Activated T-helper 1 cell treated with anti-CD3 and anti-CD28 coated beads, Interleukin-12 subunit alpha, Interleukin-12 subunit beta, Interleukin-2, Interleukin-4 antibody, amounts not matched to agents 30 ng/mL and 10 ng/mL and 1 ng/mL, durations not matched to agents 14 hours and 24 hours and 36 hours (primary cell): ENCODE data around the gene FBL. TPM values are rescaled to one million over a fixed set of nuclear protein-coding genes. Genes with fewer than 3 reads are reported as not detected.
A peak's percentile ranks its signal among the peaks of the same experiment; 100 is the strongest.
"Not testable (repeated sequence)": the region's sequence is repeated elsewhere in the genome, so short reads cannot be mapped to it uniquely, and the experiment has no call there.

Experiments
- DNase-seq: peaks from one replicate; pipeline ENCODE4 v3.0.0; 2021; ENCODE audit warnings: low spot score
- H3K27ac Mint-ChIP-seq: one replicate; pipeline ENCODE4 v1.8.0; 2021; ENCODE audit warnings: mild to moderate bottlenecking, mixed read lengths
- H3K27me3 Mint-ChIP-seq: one replicate; pipeline ENCODE4 v1.8.0; 2022; ENCODE audit warnings: mild to moderate bottlenecking, moderate library complexity, mixed read lengths; ENCODE audit not compliant: insufficient read depth
- H3K36me3 Mint-ChIP-seq: one replicate; pipeline ENCODE4 v1.8.0; 2021; ENCODE audit warnings: low read depth, mixed read lengths
- H3K4me1 Mint-ChIP-seq: one replicate; pipeline ENCODE4 v1.8.0; 2021; ENCODE audit warnings: low read depth, mixed read lengths
- H3K4me3 Mint-ChIP-seq: one replicate; pipeline ENCODE4 v1.8.0; 2021; ENCODE audit warnings: mild to moderate bottlenecking, moderate library complexity, mixed read lengths
- H3K9me3 Mint-ChIP-seq: one replicate; pipeline ENCODE4 v1.8.0; 2021; ENCODE audit warnings: mixed read lengths
- intact Hi-C: fragments of 100-400 bp; cut with micrococcal nuclease; formaldehyde crosslinking; loops from one replicate; pipeline ENCODE4 v1.15.1; 2024
- total RNA-seq: library from RNA; stranded (reverse); gene quantifications from 2 replicates; pipeline ENCODE4 v1.2.3, GENCODE V29; 2022

The FBL gene
- total RNA-seq, 1 donor from 2014 or later: 526 TPM

DNA sequence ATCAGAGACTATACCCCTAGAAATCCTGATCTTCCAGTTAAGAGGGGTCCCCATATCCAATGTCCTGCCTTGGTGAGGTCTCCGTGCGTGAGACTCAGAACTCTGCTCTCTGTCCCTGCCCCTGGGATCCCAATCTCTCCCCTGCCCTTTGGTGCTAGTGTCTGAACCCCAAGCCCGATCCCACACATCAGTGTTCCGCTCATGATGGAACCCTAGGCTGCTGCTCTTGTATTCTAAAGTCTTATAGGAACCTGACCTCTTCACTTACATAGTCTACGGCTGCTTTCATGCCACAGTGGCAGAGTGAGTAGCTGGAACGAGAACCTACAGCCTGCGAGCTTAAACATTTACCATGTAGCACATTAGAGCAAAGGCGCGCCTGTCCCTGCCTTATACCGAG, 36.5 kb upstream of the FBL start:
- H3K9me3 Mint-ChIP-seq, DNase-seq, H3K4me1 Mint-ChIP-seq, intact Hi-C loops, H3K27ac Mint-ChIP-seq, H3K27me3 Mint-ChIP-seq, H3K4me3 Mint-ChIP-seq, H3K36me3 Mint-ChIP-seq: not testable (repeated sequence)

DNA sequence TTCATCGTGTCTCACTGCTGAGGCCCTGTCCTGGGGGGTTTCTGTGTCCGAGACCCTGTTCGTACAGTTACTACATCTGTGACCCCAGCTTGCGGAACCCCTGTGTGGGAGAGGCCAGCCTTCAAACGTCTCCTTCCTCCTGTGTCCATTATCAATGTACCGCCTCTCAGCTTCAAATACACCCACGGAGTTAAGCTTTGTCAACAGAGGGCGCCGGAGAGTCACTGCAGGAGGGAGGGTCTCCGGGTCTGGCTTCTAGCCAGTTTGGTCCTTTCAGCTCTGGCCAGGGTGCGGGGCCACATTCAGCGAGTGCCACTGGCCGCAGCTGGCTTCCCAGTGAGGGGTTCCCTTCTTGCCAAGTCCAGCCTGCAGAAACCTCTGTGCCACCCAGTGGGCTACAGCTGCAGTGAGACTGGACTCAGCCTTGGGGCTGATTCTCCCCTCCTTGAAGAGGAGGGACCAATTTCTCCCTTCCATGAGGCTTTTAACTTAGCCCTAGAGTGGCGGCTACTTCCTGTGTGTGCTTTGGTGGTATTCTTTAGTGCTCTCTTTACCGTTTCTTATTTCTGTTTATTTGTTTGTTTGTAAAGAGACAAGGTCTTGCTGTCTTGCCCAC, 35.4 kb upstream of the FBL start:
- H3K27ac Mint-ChIP-seq, H3K4me3 Mint-ChIP-seq, H3K36me3 Mint-ChIP-seq, intact Hi-C loops, H3K4me1 Mint-ChIP-seq, H3K9me3 Mint-ChIP-seq, H3K27me3 Mint-ChIP-seq: not testable (repeated sequence)
- peak; percentile 22 for DNase-seq

DNA sequence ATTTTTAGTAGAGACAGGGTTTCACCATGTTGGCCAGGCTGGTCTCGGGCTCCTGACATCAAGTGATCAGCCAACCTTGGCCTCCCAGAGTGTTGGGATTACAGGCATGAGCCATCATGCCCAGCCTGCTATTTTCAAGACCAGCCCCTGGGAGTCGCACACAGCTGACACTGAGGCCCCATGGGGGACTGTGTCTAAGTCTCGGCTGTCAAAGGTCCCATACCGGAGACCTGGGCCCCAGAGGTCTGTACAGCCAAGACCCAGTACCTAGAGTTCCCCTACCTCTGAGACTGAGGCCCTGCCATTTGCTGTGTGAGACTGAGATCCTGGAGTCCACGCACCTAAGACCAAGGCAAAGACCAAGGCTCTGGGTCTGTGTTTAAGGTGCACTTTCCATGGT, 34.1 kb upstream of the FBL start:
- intact Hi-C loops, H3K4me3 Mint-ChIP-seq, H3K27me3 Mint-ChIP-seq: not testable (repeated sequence)

DNA sequence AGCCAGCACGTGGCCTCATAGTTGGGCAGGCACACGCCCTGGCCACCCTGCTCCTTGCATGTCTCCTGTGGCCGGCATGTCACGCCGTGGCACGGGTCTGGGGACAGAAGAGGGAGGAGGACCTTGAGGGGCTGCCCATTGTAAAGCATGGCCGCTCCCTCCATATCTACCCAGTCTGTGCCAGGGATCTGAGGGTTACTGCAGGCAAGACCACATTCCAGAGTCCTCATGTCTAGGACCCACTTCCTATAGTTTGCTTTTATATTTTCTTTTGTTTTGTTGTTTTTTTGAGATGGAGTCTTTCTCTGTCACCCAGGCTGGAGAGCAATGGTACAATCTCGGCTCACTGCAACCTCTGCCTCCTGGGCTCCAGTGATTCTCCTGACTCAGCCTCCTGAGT, 33.6 kb upstream of the FBL start:
- not testable (repeated sequence) for H3K27ac Mint-ChIP-seq, DNase-seq, H3K4me3 Mint-ChIP-seq, H3K4me1 Mint-ChIP-seq, H3K9me3 Mint-ChIP-seq, H3K36me3 Mint-ChIP-seq, H3K27me3 Mint-ChIP-seq
- intact Hi-C loops: loop anchor here (2.0 kb wide), 1 partner anchor 13 kb away; no protein-coding TSS in a partner anchor

More for the DNA sequence above, 34.1 kb upstream of the FBL start:
- not testable (repeated sequence) for H3K9me3 Mint-ChIP-seq, H3K4me1 Mint-ChIP-seq, H3K27ac Mint-ChIP-seq, DNase-seq, H3K36me3 Mint-ChIP-seq

DNA sequence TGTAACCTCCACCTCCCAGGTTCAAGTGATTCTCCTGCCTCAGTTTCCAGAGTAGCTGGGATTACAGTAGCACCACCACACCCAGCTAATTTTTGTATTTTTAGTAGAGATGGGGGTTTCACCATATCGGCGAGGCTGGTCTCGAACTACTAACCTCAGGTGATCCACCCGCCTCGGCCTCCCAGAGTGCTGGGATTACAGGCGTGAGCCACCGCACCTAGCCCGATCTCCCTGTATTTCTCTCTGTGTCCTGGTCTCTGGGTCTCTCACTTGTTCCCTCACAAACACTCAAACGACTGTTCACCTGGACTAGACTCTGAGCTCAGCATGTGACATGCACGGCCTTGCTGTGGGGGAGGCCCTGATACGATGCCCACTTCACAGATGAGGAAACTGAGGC, 32.7 kb upstream of the FBL start:
- intact Hi-C loops: loop anchor here (2.0 kb wide), 1 partner anchor 14 kb away; no protein-coding TSS in a partner anchor
- DNase-seq, H3K4me3 Mint-ChIP-seq, H3K4me1 Mint-ChIP-seq, H3K9me3 Mint-ChIP-seq, H3K36me3 Mint-ChIP-seq, H3K27ac Mint-ChIP-seq, H3K27me3 Mint-ChIP-seq: not testable (repeated sequence)

DNA sequence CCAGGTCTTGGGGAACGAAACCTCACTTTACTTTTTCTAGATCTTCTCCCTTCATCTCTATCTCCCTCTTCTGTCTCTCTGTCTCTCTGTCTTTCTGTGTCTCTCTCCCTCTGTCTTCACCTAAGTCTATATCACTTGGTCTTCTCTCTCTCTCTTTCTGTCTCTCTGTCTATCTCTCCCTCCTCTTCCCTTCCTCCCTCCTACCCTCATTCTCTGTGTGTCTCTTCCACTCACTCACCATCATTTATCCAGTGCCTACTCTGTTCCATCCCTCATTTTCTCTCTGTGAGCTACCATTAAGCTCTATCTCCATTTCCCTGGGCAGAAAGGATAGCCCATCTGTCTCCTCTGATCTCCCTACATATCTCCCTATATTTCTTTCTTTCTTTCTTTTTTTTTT, 32.2 kb upstream of the FBL start:
- H3K4me1 Mint-ChIP-seq: no peaks in the 10 kb centered on the region
- H3K9me3 Mint-ChIP-seq: no peaks in the 10 kb centered on the region
- DNase-seq: no peak
- H3K27me3 Mint-ChIP-seq: no peaks in the 10 kb centered on the region
- intact Hi-C loops: loop anchor here (2.0 kb wide), 1 partner anchor 14 kb away; no protein-coding TSS in a partner anchor
- no peaks in the 10 kb centered on the region for H3K36me3 Mint-ChIP-seq
- H3K4me3 Mint-ChIP-seq: no peak overlapping the region
- H3K27ac Mint-ChIP-seq: peak overlapping the region; percentile 2

DNA sequence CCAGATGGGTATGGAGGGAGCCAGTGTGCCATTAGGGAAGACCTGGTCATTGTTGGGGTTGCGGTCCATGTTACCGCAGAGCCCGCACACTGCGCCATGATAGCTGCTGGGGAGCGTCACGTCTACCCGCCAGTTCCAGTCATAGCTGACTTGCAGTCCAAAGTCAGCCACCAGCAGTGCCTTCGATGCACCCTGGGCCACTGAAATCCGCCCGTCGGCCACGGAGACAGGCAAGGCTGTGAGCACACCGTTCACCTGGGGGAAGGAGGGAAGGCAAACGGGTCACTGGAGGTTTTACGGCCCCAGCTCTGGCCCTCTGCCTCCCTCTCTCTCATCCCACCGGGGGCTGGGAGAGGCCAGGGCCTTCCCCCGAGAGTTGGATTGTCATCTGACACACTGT, 31.8 kb upstream of the FBL start:
- not testable (repeated sequence) for H3K4me3 Mint-ChIP-seq, H3K4me1 Mint-ChIP-seq, H3K36me3 Mint-ChIP-seq, H3K27ac Mint-ChIP-seq, DNase-seq, H3K9me3 Mint-ChIP-seq, H3K27me3 Mint-ChIP-seq
- intact Hi-C loops: loop anchor here (2.0 kb wide), 1 partner anchor 15 kb away; no protein-coding TSS in a partner anchor

DNA sequence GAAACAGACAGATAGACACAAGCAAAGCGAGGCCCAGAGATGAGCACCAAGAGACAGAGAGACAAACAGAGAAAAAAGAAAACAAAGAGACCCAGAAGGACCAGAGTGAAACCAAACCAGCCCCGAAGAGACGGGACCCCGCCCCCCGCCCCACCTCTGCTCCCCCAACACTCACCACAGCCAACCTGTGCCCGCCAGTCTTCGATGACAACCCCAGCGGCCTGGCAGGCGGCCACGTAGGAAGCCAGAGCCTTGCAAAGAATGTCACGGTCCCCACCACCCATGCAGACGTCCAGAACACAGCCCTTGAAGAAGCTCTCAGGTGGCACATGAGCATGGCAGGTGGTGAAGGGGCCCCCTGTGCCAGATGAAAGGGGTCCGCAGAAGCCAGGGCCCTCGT, 31.3 kb upstream of the FBL start:
- H3K4me1 Mint-ChIP-seq, H3K4me3 Mint-ChIP-seq, intact Hi-C loops, H3K27ac Mint-ChIP-seq, DNase-seq, H3K36me3 Mint-ChIP-seq, H3K27me3 Mint-ChIP-seq, H3K9me3 Mint-ChIP-seq: not testable (repeated sequence)

DNA sequence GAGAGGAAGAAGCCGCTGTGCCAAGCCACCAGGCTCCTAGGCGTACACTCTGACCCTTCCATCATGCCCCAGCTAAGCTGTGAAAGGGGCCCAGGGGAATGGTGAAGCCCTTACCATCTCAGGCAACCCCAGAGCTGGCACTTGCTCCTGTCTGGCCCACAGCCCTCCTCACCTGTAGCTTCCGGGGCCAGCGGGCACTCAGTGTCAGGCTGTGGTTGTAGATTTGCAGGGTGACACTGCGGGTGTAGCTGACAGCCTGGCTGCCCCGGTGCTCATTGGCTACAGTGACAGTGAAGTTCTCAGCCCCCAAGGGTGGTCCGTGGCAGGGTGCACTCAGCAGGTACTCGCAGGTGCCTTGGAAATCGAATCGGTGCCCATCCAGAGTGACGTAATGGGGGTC, 30.3 kb upstream of the FBL start:
- H3K4me1 Mint-ChIP-seq, H3K9me3 Mint-ChIP-seq, H3K4me3 Mint-ChIP-seq, intact Hi-C loops, H3K36me3 Mint-ChIP-seq, DNase-seq, H3K27ac Mint-ChIP-seq, H3K27me3 Mint-ChIP-seq: not testable (repeated sequence)

DNA sequence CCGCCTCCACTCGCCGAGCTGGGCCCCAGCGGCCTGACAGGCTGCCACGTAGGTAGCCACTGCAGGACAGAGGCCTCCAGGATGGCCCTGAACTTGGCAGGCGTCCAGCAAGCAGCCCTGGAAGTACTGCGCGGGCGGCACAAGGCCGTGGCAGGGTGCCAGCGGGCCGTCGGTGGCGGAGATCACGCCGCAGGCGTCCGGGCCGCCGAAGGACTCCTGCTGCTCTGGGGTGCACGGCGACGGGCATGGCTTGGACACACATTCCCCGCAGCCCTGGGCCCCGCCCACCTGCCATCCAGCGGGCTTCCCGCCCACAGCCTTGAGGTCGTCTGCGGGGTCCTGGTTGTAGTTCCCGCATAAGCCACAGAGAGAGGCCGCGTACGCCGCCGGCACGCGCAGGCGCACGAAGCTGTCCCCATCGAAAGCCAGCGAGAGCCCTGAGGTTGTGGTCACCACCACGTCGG, 29.3 kb upstream of the FBL start:
- H3K36me3 Mint-ChIP-seq, H3K27me3 Mint-ChIP-seq, DNase-seq, intact Hi-C loops, H3K4me3 Mint-ChIP-seq, H3K27ac Mint-ChIP-seq, H3K4me1 Mint-ChIP-seq, H3K9me3 Mint-ChIP-seq: not testable (repeated sequence)

DNA sequence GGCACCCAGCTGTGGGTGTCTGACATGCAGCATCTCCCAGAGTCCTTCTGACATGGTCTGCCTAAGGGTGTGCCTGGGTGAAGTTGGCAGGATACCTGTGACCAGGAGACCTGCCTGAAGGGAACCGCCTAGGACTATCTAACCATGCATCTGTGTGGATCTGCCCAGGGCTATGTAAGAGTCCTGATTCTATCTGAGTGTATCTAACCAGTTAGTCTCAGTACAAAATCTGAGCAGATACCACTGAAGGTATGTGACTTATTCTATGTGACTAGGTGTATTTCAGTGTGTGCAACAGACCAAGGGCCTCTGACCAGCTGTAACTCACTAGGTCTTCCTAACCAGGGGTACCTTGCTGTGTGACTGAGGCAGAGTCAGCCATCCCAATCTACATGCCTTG, 28.2 kb upstream of the FBL start:
- Mint-ChIP-seq H3K27ac (no peak overlapping the region), H3K4me3 (no peak overlapping the region), H3K36me3 (no peaks in the 10 kb centered on the region), H3K4me1 (no peaks in the 10 kb centered on the region), H3K27me3 (no peaks in the 10 kb centered on the region), H3K9me3 (no peaks in the 10 kb centered on the region)
- intact Hi-C loops: no loop called here
- no peak for DNase-seq

DNA sequence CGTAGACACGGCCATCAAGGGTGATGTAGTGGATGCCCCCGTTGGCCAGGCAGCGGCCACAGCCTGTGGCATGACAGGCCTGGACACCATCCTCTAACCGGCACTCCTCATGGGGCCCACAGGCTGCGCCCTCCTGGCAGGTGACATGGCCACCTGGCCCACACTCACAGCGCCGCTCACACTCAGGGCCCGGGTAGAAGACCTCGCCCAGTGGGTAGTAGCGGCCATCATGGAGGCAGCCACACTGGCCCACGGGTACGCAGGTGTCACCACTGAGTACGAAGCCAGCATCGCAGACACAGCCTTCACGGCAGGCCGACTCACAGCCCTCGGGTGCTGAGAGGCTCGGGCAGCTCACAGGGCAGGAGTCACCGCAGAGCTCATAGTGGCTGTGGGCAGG, 27.2 kb upstream of the FBL start:
- intact Hi-C loops: no loop called here
- no peak for DNase-seq
- Mint-ChIP-seq H3K27me3 (no peaks in the 10 kb centered on the region), H3K36me3 (no peaks in the 10 kb centered on the region), H3K4me3 (no peak overlapping the region), H3K4me1 (no peaks in the 10 kb centered on the region), H3K9me3 (no peaks in the 10 kb centered on the region), H3K27ac (no peak overlapping the region)

DNA sequence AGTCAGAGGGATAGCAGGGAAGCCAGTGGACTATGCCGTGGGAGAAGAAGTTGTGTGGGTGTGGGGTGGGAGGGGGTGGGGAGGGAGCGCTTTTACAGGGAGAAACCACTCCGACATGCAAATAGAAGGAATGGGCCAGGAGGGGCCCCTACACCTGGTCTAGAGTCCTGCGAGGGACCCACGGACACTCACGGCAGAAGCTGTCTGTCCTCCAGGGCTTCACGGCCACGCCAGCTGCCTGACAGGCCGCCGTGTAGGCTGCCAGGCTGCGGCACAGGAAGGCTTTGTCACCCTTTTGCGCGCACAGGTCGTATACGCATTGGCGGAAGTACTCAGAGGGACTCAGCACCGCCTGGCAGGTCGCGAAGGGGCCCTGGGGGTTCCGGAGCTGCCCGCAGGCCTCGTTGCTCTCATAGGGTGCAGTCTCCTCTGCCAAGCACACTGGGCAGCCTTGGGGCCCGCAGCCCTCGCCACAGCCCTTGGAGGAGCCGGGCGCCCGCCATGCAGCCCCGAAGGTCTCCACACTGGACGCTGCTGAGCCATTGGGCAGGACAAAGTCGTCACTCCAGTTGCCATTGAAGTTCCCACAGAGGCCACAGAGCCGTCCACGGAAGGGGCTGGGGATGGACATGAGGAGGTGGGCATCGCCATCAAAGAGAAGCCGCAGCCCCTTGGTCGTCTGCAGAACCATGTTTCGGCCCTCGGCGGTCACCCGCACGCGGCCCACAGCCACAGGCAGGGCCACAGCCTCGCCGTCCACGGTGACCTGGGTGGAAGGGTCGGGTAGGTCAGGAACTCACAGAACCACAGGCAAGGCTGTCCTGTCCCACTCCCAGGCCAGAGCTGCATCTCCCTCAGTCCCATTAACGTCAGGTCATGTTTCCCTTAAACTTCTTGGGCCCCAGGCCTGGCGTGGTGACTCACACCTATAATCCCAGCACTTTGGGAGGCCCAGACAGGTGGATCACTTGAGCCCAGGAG, 26.0 kb upstream of the FBL start:
- no peak for DNase-seq
- H3K36me3 Mint-ChIP-seq: no peaks in the 10 kb centered on the region
- H3K4me1 Mint-ChIP-seq: no peaks in the 10 kb centered on the region
- no peak overlapping the region for H3K27ac Mint-ChIP-seq
- intact Hi-C loops: no loop called here
- H3K9me3 Mint-ChIP-seq: no peaks in the 10 kb centered on the region
- no peak overlapping the region for H3K4me3 Mint-ChIP-seq
- H3K27me3 Mint-ChIP-seq: no peaks in the 10 kb centered on the region
